Measurements from ENCODE around the gene STX17.
A peak's percentile ranks its signal among the peaks of the same experiment; 100 is the strongest.

STX17 gene

GRCh38 chr9:99998266-99998665, 91.8 kb downstream of the STX17 start:
- H3K9ac ChIP-seq, result no peak overlapping the region
- no peaks in the 10 kb centered on the region for H3K36me3 ChIP-seq (ENCODE audit: insufficient read depth)
- H3K4me3 ChIP-seq (IDR thresholded peaks at IDR 0.05; ENCODE audit: insufficient read depth, low read depth, low read length), result no peak overlapping the region
- no peaks in the 10 kb centered on the region for H3K27me3 ChIP-seq (ENCODE audit: insufficient read depth, low read depth)
- no peaks in the 10 kb centered on the region for H4K20me1 ChIP-seq (ENCODE audit: insufficient read depth)
- H3K4me1 ChIP-seq (ENCODE audit: low read depth, poor library complexity, severe bottlenecking), result no peaks in the 10 kb centered on the region
- TF ChIP-seq CTCF (conservative IDR thresholded peaks at IDR 0.05; ENCODE audit: low read depth, low read length), result no peak
- no peak overlapping the region for H2AFZ ChIP-seq (ENCODE audit: low read depth)
- no peaks in the 10 kb centered on the region for H3K79me2 ChIP-seq (ENCODE audit: insufficient read depth, low read depth)
- no peak overlapping the region for H3K27ac ChIP-seq
- H3K4me2 ChIP-seq, result no peak overlapping the region

GRCh38 chr9:99998866-99999265, 92.4 kb downstream of the STX17 start:
- Histone ChIP-seq H3K4me2 (no peak overlapping the region), H3K4me1 (ENCODE audit: low read depth, poor library complexity, severe bottlenecking) (no peaks in the 10 kb centered on the region)

DNA sequence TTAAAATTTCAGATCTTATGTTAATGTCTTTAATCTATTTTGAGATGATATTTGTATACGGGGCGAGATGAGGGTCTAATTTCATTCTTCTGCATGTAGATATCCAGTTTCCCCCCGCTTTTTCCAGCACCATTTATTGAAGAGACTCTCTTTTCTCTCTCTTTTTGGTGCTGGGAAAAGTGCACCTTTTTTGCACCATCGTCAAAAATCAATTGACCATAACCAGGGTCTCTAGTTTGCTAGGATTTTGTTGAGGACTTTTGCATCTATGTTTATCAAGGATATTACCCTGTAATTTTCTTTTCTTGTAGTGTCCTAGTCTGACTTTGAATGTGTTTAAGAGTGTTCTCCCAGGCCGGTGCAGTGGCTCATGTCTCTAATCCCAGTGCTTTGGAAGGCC, 93.3 kb downstream of the STX17 start:
- Histone ChIP-seq H4K20me1 (ENCODE audit: insufficient read depth) (no peaks in the 10 kb centered on the region), H3K4me2 (no peak overlapping the region), H2AFZ (ENCODE audit: low read depth) (no peak overlapping the region), H3K36me3 (ENCODE audit: insufficient read depth) (no peaks in the 10 kb centered on the region; the same call in 1 of the 2 replicates), H3K79me2 (ENCODE audit: insufficient read depth, low read depth) (no peaks in the 10 kb centered on the region), H3K9ac (no peak overlapping the region), H3K27ac (no peak overlapping the region), H3K4me3 (IDR thresholded peaks at IDR 0.05; ENCODE audit: insufficient read depth, low read depth, low read length) (no peak overlapping the region), H3K27me3 (ENCODE audit: insufficient read depth, low read depth) (no peaks in the 10 kb centered on the region), H3K4me1 (ENCODE audit: low read depth, poor library complexity, severe bottlenecking) (no peaks in the 10 kb centered on the region)
- no peak for TF ChIP-seq CTCF (conservative IDR thresholded peaks at IDR 0.05; ENCODE audit: low read depth, low read length)

More at GRCh38 chr9:99998866-99999265, 92.4 kb downstream of the STX17 start:
- no peaks in the 10 kb centered on the region for H3K27me3 ChIP-seq (ENCODE audit: insufficient read depth, low read depth)
- no peak overlapping the region for H3K4me3 ChIP-seq (IDR thresholded peaks at IDR 0.05; ENCODE audit: insufficient read depth, low read depth, low read length)
- H2AFZ ChIP-seq (ENCODE audit: low read depth), result no peak overlapping the region
- H3K36me3 ChIP-seq (ENCODE audit: insufficient read depth), result no peaks in the 10 kb centered on the region
- no peak overlapping the region for H3K9ac ChIP-seq
- H3K27ac ChIP-seq, result no peak overlapping the region
- no peak for TF ChIP-seq CTCF (conservative IDR thresholded peaks at IDR 0.05; ENCODE audit: low read depth, low read length)
- no peaks in the 10 kb centered on the region for H4K20me1 ChIP-seq (ENCODE audit: insufficient read depth)
- H3K79me2 ChIP-seq (ENCODE audit: insufficient read depth, low read depth), result no peaks in the 10 kb centered on the region

DNA sequence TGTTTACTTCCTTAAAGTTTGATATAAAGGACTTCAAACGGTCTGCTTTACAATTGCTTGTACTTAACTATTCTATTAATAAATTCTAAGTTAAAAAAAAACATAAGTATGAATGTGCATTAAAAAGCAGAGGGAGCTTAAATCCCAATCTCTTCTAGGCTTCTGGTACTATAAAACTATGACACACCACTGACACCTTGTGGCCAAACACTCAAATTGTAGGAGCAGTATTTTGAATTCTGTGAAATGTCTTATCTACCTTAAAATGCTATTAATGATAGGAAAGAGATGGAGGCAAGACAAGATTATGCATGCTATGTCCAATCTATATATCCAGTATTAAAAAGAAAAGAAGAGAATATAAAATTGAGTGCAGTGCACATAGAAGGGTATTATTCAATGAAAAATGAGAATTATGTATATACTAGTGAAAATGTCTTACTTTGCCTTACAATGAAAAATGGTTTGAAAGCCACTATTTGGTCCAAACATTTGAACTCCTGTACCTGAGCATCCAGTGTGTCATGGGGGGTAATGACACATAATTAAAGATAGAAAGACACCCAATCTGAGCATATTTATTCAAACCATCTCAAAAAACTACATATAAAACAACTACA, 104.7 kb downstream of the STX17 start:
- Histone ChIP-seq H3K4me3 (IDR thresholded peaks at IDR 0.05; ENCODE audit: insufficient read depth, low read depth, low read length) (no peak overlapping the region), H2AFZ (ENCODE audit: low read depth) (no peak overlapping the region), H3K27me3 (ENCODE audit: insufficient read depth, low read depth) (no peaks in the 10 kb centered on the region), H3K27ac (no peak overlapping the region), H3K4me1 (ENCODE audit: low read depth, poor library complexity, severe bottlenecking) (no peaks in the 10 kb centered on the region), H3K9ac (no peak overlapping the region), H4K20me1 (ENCODE audit: insufficient read depth) (no peaks in the 10 kb centered on the region), H3K4me2 (no peak overlapping the region), H3K79me2 (ENCODE audit: insufficient read depth, low read depth) (no peaks in the 10 kb centered on the region), H3K36me3 (ENCODE audit: insufficient read depth) (no peaks in the 10 kb centered on the region; the same call in 1 of the 2 replicates)
- peak; percentile 84 for TF ChIP-seq CTCF (conservative IDR thresholded peaks at IDR 0.05; ENCODE audit: low read depth, low read length)
